Measurements from ENCODE around the gene CAPN14.

Gene CAPN14

DNA sequence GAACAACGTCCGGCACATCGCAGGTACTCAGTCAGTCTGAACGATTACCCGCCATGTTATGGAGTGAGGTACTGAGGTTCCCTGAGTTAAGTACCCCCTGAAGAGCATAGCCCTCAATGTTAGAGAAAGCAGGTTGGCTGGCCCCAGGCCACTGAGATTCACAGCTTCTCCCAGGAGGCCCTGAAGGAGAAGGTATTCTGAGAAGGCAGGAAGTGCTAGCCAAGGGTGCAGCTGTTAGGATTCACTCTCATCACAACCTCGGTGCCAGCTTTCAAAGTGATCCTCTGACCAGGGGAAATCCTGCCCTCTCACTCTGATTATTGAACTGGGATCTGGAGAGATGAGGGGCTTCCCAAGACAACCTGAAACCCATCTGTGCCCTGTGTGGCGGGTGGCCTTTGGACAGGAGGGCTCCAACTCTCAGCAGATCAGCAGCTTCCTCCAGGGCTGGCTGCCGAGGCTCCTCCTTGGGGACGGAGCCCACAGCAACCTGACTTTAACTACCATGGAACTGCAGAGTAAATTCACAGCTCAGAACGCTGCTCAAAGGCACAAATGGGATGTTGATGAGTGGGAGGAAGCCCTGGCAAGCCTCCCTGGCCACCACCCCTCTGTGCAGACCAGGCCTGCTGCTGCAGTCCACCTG is 24.4 kb upstream of the CAPN14 start:
- DNase-seq, result no peak

DNA sequence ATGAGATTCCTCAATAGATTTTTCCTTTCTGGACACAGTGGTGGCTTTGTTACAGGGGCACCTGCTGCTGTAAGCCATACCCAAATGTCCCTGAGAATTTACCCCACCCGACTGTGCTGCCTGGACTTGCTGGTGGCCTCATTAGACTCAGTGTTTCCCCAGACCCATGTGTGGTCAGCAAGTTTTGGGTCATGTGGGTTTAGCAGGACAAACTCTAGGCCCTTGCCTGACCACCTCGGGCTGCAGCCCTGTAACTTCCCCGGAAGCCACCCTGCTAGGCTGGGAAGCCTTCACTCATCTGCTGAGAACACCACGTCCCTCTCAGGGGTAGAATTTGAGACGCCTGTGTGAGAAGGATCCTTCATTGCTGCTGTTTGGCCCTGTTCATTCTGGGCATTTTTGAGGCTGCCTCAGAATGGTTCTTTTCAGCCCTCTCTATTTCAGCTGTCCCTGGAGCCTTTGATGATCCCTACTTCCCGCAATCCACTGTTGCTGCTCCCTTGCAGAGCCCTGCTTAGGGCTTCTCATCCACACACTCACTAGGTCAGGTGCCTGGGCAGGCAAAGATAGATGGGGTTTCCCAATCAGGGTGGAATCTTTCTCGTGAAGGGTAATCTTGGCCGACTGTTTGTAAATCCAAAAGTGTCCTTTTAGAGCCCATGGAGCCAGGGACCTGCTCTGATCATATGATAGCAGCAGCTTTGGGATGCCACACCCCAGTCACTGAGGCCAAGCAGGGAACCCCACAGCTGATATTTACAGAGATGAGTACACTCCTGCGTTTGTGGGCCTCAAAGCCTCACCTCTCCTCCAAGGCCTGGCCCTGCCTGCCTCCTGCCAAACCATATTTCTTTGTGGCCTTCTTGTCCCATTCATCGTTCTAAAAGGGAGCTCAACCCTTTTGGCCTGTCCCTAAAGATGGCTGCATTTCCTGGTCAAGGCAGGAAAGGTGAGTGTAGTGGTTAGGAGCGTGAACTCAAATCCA is 23.4 kb upstream of the CAPN14 start:
- DNase-seq, result no peak

DNA sequence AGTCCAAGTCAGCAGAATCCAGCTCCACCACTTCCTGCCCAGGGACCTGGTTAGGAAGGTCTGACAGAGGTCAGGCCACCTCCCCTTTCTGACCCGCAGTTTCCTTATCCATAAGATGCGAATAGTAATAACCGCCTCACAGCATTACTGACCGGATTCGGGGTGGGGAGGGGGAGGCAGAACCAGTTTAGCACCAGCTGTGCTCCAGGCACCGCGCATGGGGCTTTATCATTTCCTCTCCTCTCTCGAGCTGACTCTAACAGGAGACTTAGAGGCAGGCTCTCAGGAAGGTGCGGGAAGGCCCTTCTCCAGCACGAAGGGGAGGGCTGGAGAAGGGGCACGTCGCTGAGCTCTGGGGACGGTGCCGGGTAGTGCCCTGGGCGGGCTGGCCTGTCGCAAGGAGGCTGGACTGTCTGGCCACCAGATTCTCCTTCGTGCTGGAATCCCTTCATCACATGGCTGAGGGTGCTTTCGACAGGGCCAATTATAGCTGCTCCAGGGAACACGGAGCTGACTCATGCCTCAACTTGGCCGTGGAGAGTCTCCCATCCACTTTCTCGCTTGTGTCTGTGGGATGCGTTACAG is 22.4 kb upstream of the CAPN14 start:
- DNase-seq, result peak; percentile 55

DNA sequence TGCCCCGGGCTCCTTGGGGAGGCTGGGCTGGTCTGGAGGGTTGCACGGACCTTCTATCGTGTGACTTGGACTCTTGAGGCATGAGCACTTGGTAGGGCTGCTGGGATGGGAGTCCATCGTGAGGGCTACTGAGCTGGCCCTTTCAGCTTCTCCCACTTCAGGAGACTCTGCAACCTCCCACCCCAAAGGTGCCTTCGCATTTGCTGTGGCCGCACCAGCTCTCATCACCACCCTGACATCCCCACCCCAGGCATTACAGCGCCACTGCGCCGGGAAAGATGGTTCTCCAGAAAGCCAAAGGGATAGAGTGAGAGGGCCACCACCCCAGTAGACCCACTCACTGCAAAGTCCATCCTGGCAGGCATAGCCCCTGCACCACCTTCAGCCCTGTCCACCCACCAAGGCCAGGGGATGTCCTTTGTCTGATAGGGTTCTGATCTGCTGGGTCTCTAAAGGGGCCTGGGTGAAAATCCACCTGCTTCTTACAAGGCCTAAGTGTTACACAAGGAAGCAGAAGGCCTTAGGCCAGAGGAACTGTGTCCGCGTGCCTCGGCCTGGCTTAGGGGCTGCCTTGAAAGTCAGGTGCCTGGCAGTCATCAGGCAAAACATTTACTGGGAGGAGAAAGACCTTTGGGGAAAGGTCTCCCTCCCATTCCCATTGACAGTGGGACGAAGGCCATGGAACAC is 21.7 kb upstream of the CAPN14 start:
- DNase-seq, result no peak

DNA sequence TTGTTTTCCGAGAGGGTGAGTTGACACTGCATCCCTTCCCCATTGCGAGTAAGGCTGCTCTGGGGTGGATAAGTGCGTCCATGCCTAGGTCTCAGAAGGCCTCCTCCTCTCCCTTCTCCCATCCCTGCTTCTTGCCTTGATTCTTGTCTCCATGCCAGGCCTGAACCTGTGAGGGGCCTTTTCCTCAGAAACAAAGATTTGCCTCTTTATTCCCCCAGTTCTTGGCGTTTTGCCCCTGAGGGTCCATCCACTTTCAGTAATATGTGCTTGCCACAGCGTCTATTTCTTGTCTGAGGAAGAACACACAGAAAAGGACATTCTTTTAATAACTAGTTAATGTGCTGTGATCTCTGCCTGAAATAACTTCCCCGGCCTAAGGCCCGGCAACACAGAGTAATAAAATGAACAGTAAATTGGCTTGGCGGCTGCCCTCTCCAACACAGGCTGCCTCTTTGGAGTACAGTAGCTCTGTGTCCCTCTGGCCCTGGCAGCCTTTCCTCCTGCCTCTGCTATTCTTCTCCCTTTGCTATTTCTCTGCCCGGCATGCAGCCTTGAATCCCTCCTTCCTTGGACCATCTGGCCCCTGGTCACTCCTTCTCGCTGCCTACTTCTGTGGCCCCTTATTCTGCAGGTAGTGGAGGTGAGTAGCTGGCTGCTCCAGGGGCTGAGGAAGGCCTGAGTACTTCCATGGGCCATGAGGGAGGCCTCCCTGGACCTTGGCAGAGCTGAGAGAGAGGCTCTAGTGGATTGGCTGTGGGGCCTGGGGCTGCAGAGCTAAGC is 21.0 kb upstream of the CAPN14 start:
- no peak for DNase-seq

DNA sequence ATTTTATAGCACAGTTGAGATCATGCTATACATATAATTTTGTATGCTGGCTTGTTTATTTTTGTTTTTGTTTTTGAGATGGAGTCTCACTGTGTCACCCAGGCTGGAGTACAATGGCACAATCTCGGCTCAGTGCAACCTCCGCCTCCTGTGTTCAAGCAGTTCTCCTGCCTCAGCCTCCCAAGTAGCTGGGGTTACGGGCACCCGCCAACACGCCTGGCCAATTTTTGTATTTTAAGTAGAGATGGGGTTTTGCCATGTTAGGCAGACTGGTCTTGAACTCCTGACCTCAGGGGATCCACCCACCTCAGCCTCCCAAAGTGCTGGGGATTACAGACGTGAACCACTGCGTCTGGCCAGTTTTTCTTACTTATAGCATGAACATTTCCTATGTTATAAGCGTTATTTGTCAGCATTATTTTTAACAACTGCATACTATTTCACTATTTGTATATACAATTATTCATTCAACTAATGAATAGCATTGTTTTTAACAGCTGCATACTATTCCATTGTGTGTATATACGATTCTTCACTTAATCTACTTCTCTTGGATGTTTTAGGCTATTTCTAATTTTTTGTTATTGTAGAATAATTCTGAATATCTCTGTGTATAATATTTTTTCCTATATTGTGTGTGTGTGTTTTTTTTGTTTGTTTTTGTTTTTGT is 20.2 kb upstream of the CAPN14 start:
- DNase-seq, result no peak

DNA sequence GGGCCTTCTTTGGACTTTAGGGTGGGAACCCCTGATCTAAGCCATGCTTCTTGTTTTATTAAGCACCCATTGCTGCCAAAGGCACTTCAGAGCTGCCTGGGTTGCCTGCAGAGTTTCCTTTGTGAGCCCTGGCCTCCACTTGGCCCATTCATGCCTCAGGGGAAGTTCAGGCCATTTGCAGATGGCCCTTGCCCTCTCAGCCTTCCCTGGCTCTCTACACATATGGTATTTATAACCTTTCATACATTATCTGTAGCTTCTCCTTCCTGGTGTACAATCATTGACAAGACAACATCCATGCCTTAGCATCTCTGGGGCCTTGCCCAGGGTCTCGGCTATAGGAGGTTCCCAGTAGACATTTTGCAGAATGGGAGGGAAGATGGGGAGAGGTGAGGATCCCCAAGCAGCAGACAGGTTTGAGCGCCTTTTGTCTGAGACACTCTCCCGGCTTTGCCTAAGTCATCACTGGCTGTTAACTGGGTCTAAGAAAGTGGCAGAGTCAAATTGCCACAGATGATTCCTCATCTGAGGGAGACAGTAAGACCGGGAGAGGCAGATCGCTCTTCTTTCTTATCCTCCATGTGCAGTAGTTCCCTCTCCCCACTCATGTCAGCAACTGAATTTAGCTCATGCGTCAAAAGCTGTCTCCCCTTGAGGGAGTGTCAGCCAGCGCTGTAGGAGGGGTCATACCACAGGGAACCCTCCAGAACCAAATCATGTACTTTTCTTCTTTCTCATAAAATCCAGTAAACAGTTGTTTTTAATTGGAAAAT is 19.3 kb upstream of the CAPN14 start:
- no peak for DNase-seq

DNA sequence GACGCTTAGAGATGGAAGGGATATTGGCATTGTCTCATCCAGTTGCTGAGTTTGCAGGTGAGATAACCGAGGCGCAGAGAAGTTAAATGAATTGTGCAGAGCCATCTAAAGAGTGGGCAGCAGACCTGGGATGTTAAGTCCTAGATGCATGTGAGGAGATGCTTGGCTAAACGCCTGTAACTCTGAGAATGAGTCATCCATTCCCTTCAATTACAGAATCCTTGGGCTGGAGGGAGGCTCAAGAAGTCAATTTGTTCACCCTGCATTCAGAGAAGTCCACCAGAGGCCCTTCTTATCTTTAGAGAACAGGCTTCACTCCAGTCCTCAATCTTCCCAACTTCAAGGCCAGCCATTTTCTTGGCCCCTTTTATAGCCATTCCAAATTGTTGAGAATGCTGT is 18.2 kb upstream of the CAPN14 start:
- peak; percentile 88 for DNase-seq

DNA sequence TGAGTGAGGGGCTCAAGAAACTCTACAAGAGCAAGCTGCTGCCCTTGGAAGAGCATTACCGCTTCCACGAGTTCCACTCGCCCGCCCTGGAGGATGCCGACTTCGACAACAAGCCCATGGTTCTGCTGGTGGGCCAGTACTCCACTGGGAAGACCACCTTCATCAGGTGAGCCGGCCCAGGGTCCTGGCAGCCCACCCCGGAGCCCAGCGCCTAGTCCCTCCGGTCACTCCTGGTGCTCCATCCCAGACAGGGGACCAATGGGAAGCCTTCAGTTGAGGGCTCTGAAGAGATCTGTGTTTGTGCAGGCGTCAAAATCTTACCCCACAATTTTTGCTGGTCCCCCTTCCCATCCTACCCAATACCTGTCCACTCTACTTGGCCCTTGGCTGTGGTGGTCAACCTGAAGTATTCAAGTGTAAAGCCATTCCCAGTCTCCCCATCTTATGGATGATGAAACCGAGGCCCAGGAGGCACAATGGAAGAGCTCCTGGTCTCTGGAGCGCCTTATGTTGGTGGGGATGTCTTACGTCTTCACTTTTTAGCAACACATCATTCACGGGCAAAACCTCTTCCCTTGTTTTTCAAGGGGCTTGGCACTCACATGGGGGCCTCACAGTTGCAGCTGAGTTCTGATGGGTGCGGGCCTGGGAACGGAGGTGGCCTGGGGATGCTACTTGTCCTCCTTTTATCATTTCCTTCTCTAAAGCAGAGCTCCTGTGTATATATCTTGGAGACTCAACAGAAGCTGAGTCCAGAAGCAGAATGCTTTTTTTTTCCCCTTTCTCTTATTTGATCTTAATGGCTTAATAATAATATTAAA is 17.6 kb upstream of the CAPN14 start:
- no peak for DNase-seq

DNA sequence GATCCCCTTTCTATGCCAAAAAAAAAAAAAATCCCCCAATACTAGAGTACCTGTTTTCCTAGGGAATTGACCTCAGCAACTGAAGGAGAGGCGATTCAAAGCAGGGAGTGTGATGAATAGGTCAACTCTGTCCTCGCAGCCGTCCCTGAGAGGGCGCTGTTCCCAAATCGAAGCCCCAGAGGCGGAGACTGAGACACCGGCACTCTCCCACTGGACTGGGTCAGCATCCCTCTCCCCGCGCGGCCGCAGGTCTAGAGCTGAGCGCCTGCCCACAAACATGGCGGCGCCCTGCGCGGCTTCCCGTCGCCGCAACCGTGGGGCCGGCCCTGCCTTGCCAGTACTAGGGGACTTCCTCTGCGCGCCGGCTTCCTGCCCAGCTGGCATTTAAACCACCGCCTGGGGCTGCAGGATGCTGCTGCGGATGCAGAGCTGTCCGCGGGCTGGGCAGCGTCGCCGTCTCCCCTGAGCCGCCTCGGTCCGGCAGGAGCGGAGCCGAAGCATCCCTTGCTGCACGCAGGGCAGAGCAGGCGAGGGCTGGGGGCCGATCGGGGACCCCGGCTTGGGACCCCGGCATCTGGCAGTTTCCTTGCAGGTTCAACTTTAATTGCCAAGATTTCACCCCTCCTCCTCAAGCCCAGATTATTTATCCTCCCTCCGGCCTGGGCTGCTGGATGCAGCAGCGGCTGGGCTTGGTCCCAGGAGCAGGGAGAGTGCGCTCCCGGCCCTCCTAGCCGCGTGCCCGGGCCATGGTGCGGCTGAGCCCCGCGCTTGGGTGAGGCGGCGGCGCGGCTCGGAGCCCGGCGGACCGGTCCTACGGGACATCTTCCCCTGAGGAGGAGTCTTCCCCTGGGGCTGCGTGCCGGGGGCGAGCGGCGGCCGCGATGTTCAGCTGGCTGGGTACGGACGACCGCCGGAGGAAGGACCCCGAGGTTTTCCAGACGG is 16.7 kb upstream of the CAPN14 start, which contains the start of gene EHD3:
Gene EHD3, plus strand, starts transcription at position 412 of the 942 bp plus-strand sequence. Its CDS starts 470 bp downstream, at position 882.
- DNase-seq, result peak; percentile 94

DNA sequence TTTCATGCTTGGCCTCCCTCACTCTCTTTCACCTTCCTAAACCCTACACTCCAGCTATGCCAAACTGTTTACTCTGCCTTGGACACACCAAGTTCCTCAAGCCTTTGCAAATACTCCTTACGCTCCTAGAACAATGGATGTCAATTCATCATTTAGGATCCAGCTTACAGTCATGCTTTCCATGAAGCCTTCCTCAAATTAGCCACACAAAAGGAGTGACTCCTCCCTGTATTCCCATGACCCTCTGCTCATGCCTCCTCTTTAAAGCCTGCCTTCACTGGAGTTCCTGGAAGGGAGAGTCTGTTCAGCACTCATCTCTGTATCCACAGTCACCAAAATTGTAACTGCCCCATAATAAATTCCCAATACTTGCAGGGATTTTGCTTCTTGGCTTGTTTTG is 15.9 kb upstream of the CAPN14 start:
- DNase-seq, result peak; percentile 7

DNA sequence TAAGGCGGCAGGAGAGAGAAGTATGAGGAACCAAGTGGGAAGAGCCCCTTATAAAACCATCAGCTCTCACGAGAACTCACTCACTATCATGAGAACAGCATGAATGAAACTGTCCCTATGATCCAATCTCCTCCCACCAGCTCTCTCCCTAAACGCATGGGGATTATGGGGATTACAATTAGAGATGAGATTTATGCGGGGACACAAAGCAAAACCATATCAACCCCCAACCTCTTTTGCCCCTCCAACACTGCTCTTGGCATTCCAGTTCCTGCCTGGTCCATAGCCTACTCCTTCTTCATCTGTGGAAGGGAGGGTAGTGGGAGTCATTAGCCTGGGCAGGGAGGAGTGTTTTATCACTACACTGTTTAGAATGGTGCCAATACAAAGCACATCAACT is 15.3 kb upstream of the CAPN14 start:
- DNase-seq, result no peak

DNA sequence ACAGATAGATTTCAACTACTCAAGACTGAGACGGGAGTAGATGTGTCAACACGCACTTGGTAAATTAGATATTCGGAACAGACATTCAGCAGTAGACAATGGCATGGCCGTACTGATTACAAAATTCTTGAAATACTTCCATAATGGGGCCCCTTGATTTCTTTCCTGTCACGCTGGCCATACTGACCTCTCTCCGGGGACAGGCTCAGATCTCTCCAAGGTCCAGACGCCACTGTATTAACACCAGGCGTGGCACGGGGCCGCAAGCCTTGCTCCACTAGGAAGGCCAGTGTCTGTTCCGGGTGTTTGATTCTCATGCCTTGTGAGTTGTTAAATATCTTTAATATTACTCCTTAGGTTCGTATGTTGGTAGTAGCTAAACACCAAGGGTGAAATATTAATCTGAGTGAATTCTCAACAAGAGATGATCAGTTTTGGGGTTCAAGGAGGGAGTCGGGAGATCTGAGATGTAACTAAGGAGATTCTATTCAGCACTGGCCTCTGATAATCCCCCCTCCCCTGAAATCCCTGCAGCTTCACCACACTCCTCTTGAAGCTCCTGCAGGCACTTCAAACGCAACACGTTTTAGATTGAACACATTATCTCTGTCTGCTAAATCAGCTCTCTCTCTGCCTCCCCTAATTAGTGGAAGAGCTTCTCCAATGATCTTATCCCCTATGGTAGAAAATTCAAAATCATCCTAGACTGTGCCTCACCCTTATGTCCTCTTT is 14.4 kb upstream of the CAPN14 start:
- no peak for DNase-seq

DNA sequence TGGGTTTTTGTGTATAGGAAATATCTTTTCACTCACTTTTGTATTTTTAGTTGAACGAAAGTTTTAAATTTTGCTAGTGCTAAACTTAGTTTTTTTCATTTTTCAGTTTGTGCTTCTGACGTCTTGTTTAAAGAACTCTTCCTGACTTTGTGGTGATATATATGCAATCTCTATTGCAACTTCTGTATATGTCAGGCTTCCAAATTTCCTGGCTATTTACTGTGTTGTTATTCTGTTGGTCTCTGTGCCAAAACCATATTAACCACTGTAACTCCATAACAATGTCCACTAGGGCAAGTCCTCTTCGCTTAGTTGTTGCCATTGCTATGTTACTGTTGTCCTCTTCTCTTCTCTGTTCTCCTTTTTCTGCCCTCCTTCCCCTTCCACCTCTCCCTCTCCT is 13.4 kb upstream of the CAPN14 start:
- no peak for DNase-seq

DNA sequence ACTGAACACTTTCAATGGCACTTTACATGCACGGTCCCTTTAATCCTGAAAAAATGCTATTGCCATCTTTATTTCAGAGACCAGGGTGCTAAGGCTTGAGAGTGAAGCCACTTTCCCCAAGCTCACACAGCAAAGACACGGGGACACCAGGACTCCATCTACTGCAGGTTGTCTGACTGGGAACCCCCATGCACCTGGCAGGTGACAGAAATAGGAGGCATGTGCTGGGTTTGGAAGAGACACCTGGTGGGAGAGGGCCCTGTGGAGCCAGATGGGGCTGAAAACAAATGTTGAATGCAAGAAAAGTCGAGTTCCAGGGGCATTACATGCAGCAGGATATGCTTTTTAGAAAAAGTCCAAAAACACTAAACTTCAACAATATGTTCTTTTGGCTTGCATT is 11.4 kb upstream of the CAPN14 start:
- no peak for DNase-seq

DNA sequence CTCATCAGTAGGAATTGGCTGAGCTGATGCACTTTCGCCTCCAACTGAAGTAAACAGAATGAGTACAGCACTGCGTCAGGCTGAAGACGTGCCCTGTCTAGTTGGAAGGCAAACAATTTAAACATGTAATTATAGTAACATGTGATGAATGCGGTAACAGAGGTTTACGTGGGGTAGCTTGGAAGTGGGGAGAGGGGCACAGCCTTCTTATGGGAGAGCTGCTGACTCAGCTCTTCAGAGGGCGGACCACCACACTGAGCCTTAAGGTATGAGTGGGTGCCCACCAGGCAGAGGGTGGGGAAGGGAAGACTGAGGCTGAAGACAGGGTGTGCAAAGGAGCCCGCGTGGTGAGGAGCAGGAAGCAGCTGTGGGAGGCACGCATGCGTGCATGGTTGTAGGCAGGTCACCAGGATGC is 10.4 kb upstream of the CAPN14 start:
- DNase-seq, result no peak

DNA sequence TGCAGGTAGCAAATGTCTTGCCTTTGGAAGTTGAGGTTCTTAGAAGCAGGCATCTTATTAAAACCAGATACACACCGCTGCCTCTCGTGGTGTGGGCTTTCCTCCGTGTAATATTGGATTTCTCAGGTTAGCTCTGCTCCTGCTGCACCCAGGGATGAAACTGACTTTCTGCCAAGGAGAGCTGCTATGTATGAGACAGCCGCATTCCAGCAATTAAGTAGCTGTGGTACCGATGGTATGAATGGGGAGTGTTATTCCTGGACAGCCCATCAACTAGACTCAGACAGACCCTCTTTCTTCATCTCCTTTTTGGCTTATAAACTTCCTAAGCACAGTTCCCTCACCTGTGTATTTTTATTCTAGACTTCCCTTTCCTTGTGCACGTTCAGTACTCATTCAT is 9.8 kb upstream of the CAPN14 start:
- DNase-seq, result peak; percentile 7

DNA sequence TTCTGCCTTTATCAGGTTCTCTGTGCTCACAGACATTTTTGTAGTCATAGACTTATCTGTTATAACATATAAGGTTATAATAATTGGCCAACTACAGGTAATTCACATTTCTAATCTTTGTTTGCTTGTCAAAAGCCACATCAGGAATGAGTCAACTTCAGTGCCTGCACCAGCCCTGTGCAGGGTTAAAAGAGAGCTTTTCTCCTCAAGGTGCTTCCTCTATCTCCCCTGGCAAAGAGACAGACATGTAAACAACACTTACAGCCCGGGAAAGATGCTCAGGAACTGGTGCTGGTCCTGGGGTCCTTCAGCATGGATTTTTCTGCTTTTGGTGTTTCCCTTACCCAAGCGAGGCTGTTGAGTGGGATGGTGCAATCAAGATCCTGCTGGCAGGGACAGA is 9.0 kb upstream of the CAPN14 start:
- DNase-seq, result no peak

All from fibroblast of skin of back (primary cell).